DOHH2 (cell line): ENCODE results near the gene DACT3.

Experiments
- EZH2phosphoT487 ChIP-seq: fragments of 200-600 bp; sonication (generic); IDR thresholded peaks from 2 replicates; pipeline ENCODE4 v1.6.1; 2017; ENCODE audit warnings: borderline replicate concordance, mild to moderate bottlenecking, antibody characterized with exemption, low read length, moderate library complexity, mixed read lengths
- TF ChIP-seq, protein P1 (sequence below): fragments of 200-600 bp; sonication (generic); IDR thresholded peaks from one replicate; pipeline ENCODE4 v1.5.1; 2014; ENCODE audit warnings: antibody characterized with exemption, mild to moderate bottlenecking, low read depth, low read length; ENCODE audit not compliant: poor library complexity, severe bottlenecking

DNA sequence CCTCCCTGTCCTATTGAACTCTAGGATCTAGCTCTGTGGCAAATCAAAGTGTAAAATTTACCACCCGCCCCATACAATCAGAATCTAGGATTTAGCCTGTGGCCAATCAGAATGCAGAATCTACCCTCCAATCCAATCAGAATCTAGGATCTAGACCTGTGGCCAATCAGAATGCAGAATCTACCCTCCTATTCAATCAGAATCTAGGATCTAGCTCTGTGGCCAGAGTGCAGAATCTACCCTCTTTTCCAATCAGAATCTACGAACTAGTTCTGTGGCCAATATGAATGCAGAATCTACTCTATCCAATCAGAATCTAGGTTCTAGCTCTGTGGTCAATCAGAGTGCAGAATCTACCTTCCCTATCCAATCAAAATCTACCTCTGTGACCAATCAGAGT is 30.1 kb upstream of the DACT3 start:
- no peak for TF ChIP-seq EZH2phosphoT487
- TF ChIP-seq, protein P1, sequence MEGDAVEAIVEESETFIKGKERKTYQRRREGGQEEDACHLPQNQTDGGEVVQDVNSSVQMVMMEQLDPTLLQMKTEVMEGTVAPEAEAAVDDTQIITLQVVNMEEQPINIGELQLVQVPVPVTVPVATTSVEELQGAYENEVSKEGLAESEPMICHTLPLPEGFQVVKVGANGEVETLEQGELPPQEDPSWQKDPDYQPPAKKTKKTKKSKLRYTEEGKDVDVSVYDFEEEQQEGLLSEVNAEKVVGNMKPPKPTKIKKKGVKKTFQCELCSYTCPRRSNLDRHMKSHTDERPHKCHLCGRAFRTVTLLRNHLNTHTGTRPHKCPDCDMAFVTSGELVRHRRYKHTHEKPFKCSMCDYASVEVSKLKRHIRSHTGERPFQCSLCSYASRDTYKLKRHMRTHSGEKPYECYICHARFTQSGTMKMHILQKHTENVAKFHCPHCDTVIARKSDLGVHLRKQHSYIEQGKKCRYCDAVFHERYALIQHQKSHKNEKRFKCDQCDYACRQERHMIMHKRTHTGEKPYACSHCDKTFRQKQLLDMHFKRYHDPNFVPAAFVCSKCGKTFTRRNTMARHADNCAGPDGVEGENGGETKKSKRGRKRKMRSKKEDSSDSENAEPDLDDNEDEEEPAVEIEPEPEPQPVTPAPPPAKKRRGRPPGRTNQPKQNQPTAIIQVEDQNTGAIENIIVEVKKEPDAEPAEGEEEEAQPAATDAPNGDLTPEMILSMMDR: no peak
